Natural killer cell (primary cell): ENCODE measurements around the gene FAM228B. TPM values are rescaled to one million over a fixed set of nuclear protein-coding genes. Genes with fewer than 3 reads are reported as not detected.
"Not testable (repeated sequence)": the region's sequence is repeated elsewhere in the genome, so short reads cannot be mapped to it uniquely, and the experiment has no call there.

Experiments
- ATAC-seq, 3 donors: fragments of 150-1000 bp in 2 of 3; fragments of 200-7000 bp in 1 of 3; cut with Tn5 transposase; 1 replicate in 1 of 3; 2 replicates in 2 of 3; pipeline ENCODE4 v1.10.0; 2021; ENCODE audit warnings: mild to moderate bottlenecking in 2 of 3, moderate library complexity in 2 of 3
- DNase-seq, 2 donors: peaks; one replicate each; pipeline versions ENCODE4 v3.0.0 to v3.0.0-alpha.2; 2013 to 2021; ENCODE audit warnings: mixed read lengths in 1 of 2
- H3K27ac ChIP-seq: one replicate; pipeline ENCODE4 v1.5.1; 2013; ENCODE audit warnings: mild to moderate bottlenecking, low read length
- H3K27me3 ChIP-seq: one replicate; pipeline ENCODE4 v1.6.1; 2013; ENCODE audit warnings: low read length; ENCODE audit not compliant: control insufficient read depth, insufficient read depth
- H3K36me3 ChIP-seq: one replicate; pipeline ENCODE4 v1.6.1; 2013; ENCODE audit warnings: low read length; ENCODE audit not compliant: control insufficient read depth, insufficient read depth
- H3K4me1 ChIP-seq: one replicate; pipeline ENCODE4 v1.6.1; 2013; ENCODE audit warnings: low read length; ENCODE audit not compliant: control insufficient read depth, insufficient read depth
- H3K4me3 ChIP-seq: one replicate; pipeline ENCODE4 v1.5.1; 2013; ENCODE audit warnings: low read length
- H3K9me3 ChIP-seq: one replicate; pipeline ENCODE4 v1.6.1; 2013; ENCODE audit warnings: low read length; ENCODE audit not compliant: control insufficient read depth, insufficient read depth
- H3K27ac Mint-ChIP-seq, 2 donors: one replicate each; pipeline ENCODE4 v1.8.0; 2022; ENCODE audit warnings: mild to moderate bottlenecking in 2 of 2, mixed read lengths in 2 of 2, moderate library complexity in 1 of 2
- H3K27me3 Mint-ChIP-seq, 2 donors: one replicate each; pipeline ENCODE4 v1.8.0; 2022; ENCODE audit warnings: low read depth in 2 of 2, mixed read lengths in 2 of 2
- H3K36me3 Mint-ChIP-seq: one replicate; pipeline ENCODE4 v1.8.0; 2022; ENCODE audit warnings: mixed read lengths
- H3K4me1 Mint-ChIP-seq, 2 donors: one replicate each; pipeline ENCODE4 v1.8.0; 2022; ENCODE audit warnings: mixed read lengths in 2 of 2
- H3K4me3 Mint-ChIP-seq: one replicate; pipeline ENCODE4 v1.8.0; 2022; ENCODE audit warnings: mild to moderate bottlenecking, moderate library complexity, mixed read lengths
- H3K9me3 Mint-ChIP-seq, 2 donors: one replicate each; pipeline ENCODE4 v1.8.0; 2022; ENCODE audit warnings: mixed read lengths in 2 of 2
- CTCF ChIP-seq: fragments of 200-600 bp; IDR thresholded peaks from one replicate; pipeline ENCODE4 v1.8.0; 2022; ENCODE audit warnings: antibody characterized with exemption
- WGBS: methylation state at CpG from one replicate; pipeline ENCODE4 v1.1.7; 2013; ENCODE audit warnings: missing lambda C conversion rate; ENCODE audit not compliant: insufficient coverage; 5-methylcytosine and 5-hydroxymethylcytosine counted together
- intact Hi-C: fragments of 100-400 bp; cut with micrococcal nuclease; formaldehyde crosslinking; loops from one replicate; pipeline ENCODE4 v1.14.2; 2022
- total RNA-seq, 4 donors: library from RNA; stranded (reverse); fragments of 120-200 nt in 1 of 4; gene quantifications; one replicate each; pipeline versions ENCODE4 v1.2.3 to v1.2.4, GENCODE V29; 2013 to 2022

Gene FAM228B
- total RNA-seq, 3 donors from 2014 or later (not counting 1 experiment from before 2014, with no cell fraction given), result 31.4 to 35.9 (median 31.5) TPM

GRCh38 chr2:24123922-24124580, 782 bp downstream of the FAM228B start:
- Mint-ChIP-seq H3K9me3 (no peaks in the 10 kb centered on the region), H3K27me3 (no peaks in the 10 kb centered on the region), H3K36me3 (no peaks in the 10 kb centered on the region), H3K4me1 (peaks cover 15 to 27% of the 10 kb centered on the region in 2 donors), H3K27ac (peak overlapping the region; percentile 80 to 83), H3K4me3 (peak overlapping the region; percentile 83)
- Histone ChIP-seq H3K36me3 (no peaks in the 10 kb centered on the region), H3K4me3 (peak overlapping the region; percentile 65), H3K27ac (peak overlapping the region; percentile 81), H3K4me1 (peaks cover 11% of the 10 kb centered on the region), H3K9me3 (no peaks in the 10 kb centered on the region), H3K27me3 (no peaks in the 10 kb centered on the region)
- intact Hi-C loops, result no loop called here
- ATAC-seq (peak in 1 of 3 donors; percentile 11), DNase-seq (no peak)
- 14% methylated on average over 8 of the region's 9 CpGs for WGBS
- TF ChIP-seq CTCF, result no peak

GRCh38 chr2:24125956-24126355, 2.7 kb downstream of the FAM228B start:
- DNase-seq, result no peak
- Mint-ChIP-seq H3K4me1 (peaks cover 15 to 27% of the 10 kb centered on the region in 2 donors), H3K27me3 (no peaks in the 10 kb centered on the region), H3K9me3 (no peaks in the 10 kb centered on the region), H3K4me3 (peak overlapping the region; percentile 60), H3K36me3 (no peaks in the 10 kb centered on the region), H3K27ac (no peak overlapping the region)
- WGBS, result 60% methylated on average over 1 of the region's 1 CpG
- Histone ChIP-seq H3K4me1 (peaks cover 11% of the 10 kb centered on the region), H3K9me3 (no peaks in the 10 kb centered on the region), H3K27me3 (no peaks in the 10 kb centered on the region), H3K36me3 (no peaks in the 10 kb centered on the region), H3K4me3 (no peak overlapping the region), H3K27ac (no peak overlapping the region)
- ATAC-seq, result no peak
- no peak for TF ChIP-seq CTCF
- intact Hi-C loops, result no loop called here

DNA sequence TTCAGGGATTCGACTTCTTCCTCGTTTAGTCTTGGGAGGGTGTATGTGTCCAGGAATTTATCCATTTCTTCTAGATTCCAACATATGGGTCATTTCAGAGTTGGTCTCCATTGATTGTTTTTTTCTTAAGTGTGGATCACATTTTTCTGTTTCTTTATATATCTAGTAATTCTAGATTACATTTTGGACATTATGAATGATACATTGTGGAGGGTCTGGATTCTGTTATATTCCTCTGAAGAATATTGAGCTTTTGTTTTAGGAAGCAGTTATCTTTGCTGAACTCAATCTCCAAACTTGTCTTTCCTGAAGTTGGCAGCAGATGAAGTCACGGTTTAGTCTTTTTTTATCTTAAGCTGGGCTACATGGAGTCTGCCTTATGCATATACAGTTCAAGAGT, 9.3 kb downstream of the FAM228B start:
- Mint-ChIP-seq H3K4me1 (no peaks in the 10 kb centered on the region), H3K9me3 (peaks cover 0 to 2% of the 10 kb centered on the region in 2 donors)
- 91% methylated on average over 1 of the region's 3 CpGs for WGBS

DNA sequence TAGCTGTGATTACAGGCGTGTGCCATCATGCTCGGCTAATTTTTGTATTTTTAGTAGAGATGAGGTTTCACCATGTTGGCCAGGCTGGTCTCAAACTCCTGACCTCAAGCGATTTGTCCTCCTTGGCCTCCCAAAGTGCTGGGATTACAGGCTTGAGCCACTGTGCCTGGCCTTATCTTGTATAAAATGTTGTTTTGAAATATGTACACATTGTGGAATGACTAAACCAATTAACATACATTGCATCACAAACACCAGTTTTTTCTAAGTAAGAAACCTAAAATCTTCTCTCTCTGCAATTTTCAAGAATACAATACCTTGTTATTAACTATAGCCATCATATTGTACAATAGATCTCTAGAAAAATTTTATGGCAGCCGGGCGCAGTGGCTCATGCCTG, 17.0 kb downstream of the FAM228B start:
- 95% methylated on average over 4 of the region's 5 CpGs for WGBS
- H3K4me3 Mint-ChIP-seq, DNase-seq, H3K27me3 ChIP-seq, H3K4me3 ChIP-seq, H3K27ac ChIP-seq, H3K27me3 Mint-ChIP-seq, intact Hi-C loops, H3K36me3 Mint-ChIP-seq, ATAC-seq, H3K36me3 ChIP-seq, H3K9me3 Mint-ChIP-seq, H3K4me1 Mint-ChIP-seq, H3K9me3 ChIP-seq, H3K4me1 ChIP-seq, H3K27ac Mint-ChIP-seq: not testable (repeated sequence)

More for the DNA sequence above, 9.3 kb downstream of the FAM228B start:
- Histone ChIP-seq H3K36me3 (no peaks in the 10 kb centered on the region), H3K9me3 (no peaks in the 10 kb centered on the region), H3K4me3 (no peak overlapping the region), H3K27ac (no peak overlapping the region), H3K4me1 (no peaks in the 10 kb centered on the region), H3K27me3 (no peaks in the 10 kb centered on the region)
- no peak for TF ChIP-seq CTCF
- Mint-ChIP-seq H3K27ac (no peak overlapping the region), H3K4me3 (no peak overlapping the region), H3K36me3 (peaks cover 11% of the 10 kb centered on the region), H3K27me3 (no peaks in the 10 kb centered on the region)
- DNase-seq, result no peak
- ATAC-seq, result no peak
- intact Hi-C loops, result no loop called here
